ENCODE measurements around the gene PPP1R37. TPM values are rescaled to one million over a fixed set of nuclear protein-coding genes. Genes with fewer than 3 reads are reported as not detected.

The PPP1R37 gene
- total RNA-seq, 1 experiment from 2014 or later, result 45.7 TPM

- no peaks in the 10 kb centered on the region for H3K9me3 Mint-ChIP-seq (ENCODE audit: low read depth, unreplicated experiment)
- BruUV-seq (replicated peaks), result no TSS peak
- no peak overlapping the region for H3K27ac Mint-ChIP-seq (ENCODE audit: unreplicated experiment)
- intact Hi-C loops (cut with micrococcal nuclease; ENCODE audit: unreplicated experiment), result no loop called here
- H3K4me3 Mint-ChIP-seq (ENCODE audit: low read depth, unreplicated experiment), result no peak overlapping the region
- no peak for DNase-seq
- no peaks in the 10 kb centered on the region for H3K27me3 Mint-ChIP-seq (ENCODE audit: unreplicated experiment)
- CTCF ChIA-PET, result no interaction called here
- H3K36me3 Mint-ChIP-seq (ENCODE audit: insufficient read depth, unreplicated experiment), result peaks cover 85% of the 10 kb centered on the region
- no peaks in the 10 kb centered on the region for H3K4me1 Mint-ChIP-seq (ENCODE audit: low read depth, unreplicated experiment)
- TF ChIP-seq CTCF (IDR thresholded peaks at IDR 0.05; ENCODE audit: unreplicated experiment), result no peak
These were observed 31.0 kb upstream of the PPP1R37 start for GRCh38 chr19:45061965-45062364.

GRCh38 chr19:45063851-45064801 lies 28.9 kb upstream of the PPP1R37 start:
- DNase-seq, result no peak
- Mint-ChIP-seq H3K27me3 (ENCODE audit: unreplicated experiment) (no peaks in the 10 kb centered on the region), H3K9me3 (ENCODE audit: low read depth, unreplicated experiment) (no peaks in the 10 kb centered on the region), H3K27ac (ENCODE audit: unreplicated experiment) (no peak overlapping the region), H3K4me3 (ENCODE audit: low read depth, unreplicated experiment) (no peak overlapping the region), H3K4me1 (ENCODE audit: low read depth, unreplicated experiment) (no peaks in the 10 kb centered on the region), H3K36me3 (ENCODE audit: insufficient read depth, unreplicated experiment) (peaks cover 86% of the 10 kb centered on the region)
- TF ChIP-seq CTCF (IDR thresholded peaks at IDR 0.05; ENCODE audit: unreplicated experiment), result no peak
- intact Hi-C loops (cut with micrococcal nuclease; ENCODE audit: unreplicated experiment), result no loop called here
- CTCF ChIA-PET, result no interaction called here
- no TSS peak for BruUV-seq (replicated peaks)

GRCh38 chr19:45066921-45067661 lies 25.9 kb upstream of the PPP1R37 start:
- H3K27me3 Mint-ChIP-seq (ENCODE audit: unreplicated experiment), result no peaks in the 10 kb centered on the region
- CTCF ChIA-PET, result interaction anchor here (0.7 to 1.3 kb wide), 2 partner anchors 7 to 637 kb away, joined by 3 to 5 read pairs; no protein-coding TSS in a partner anchor
- no peaks in the 10 kb centered on the region for H3K4me1 Mint-ChIP-seq (ENCODE audit: low read depth, unreplicated experiment)
- H3K4me3 Mint-ChIP-seq (ENCODE audit: low read depth, unreplicated experiment), result no peak overlapping the region
- H3K9me3 Mint-ChIP-seq (ENCODE audit: low read depth, unreplicated experiment), result no peaks in the 10 kb centered on the region
- no peak overlapping the region for H3K27ac Mint-ChIP-seq (ENCODE audit: unreplicated experiment)
- intact Hi-C loops (cut with micrococcal nuclease; ENCODE audit: unreplicated experiment), result no loop called here
- peaks cover 87% of the 10 kb centered on the region for H3K36me3 Mint-ChIP-seq (ENCODE audit: insufficient read depth, unreplicated experiment)
- DNase-seq, result no peak
- no TSS peak for BruUV-seq (replicated peaks)
- TF ChIP-seq CTCF (IDR thresholded peaks at IDR 0.05; ENCODE audit: unreplicated experiment), result no peak

GRCh38 chr19:45068041-45068440 lies 24.9 kb upstream of the PPP1R37 start:
- CTCF ChIA-PET, result interaction anchor here (1.3 kb wide), 1 partner anchor 8 kb away, joined by 3 read pairs; no protein-coding TSS in a partner anchor
- Mint-ChIP-seq H3K4me1 (ENCODE audit: low read depth, unreplicated experiment) (no peaks in the 10 kb centered on the region), H3K9me3 (ENCODE audit: low read depth, unreplicated experiment) (no peaks in the 10 kb centered on the region), H3K4me3 (ENCODE audit: low read depth, unreplicated experiment) (no peak overlapping the region), H3K36me3 (ENCODE audit: insufficient read depth, unreplicated experiment) (peaks cover 86% of the 10 kb centered on the region), H3K27me3 (ENCODE audit: unreplicated experiment) (no peaks in the 10 kb centered on the region), H3K27ac (ENCODE audit: unreplicated experiment) (no peak overlapping the region)
- no peak for DNase-seq
- intact Hi-C loops (cut with micrococcal nuclease; ENCODE audit: unreplicated experiment), result no loop called here
- no TSS peak for BruUV-seq (replicated peaks)
- no peak for TF ChIP-seq CTCF (IDR thresholded peaks at IDR 0.05; ENCODE audit: unreplicated experiment)

All from Calu3 (cell line).